IPS-18a (cell line): ENCODE results near the gene TK2.

Experiments
- H3K27ac ChIP-seq: one replicate; pipeline ENCODE4 v1.5.1; 2013; ENCODE audit warnings: low read length
- H3K27me3 ChIP-seq: one replicate; pipeline ENCODE4 v1.6.1; 2013; ENCODE audit warnings: mild to moderate bottlenecking, low read length; ENCODE audit not compliant: control insufficient read depth, insufficient read depth
- H3K36me3 ChIP-seq: one replicate; pipeline ENCODE4 v1.6.1; 2013; ENCODE audit warnings: low read depth, low read length; ENCODE audit not compliant: control insufficient read depth
- H3K4me1 ChIP-seq: one replicate; pipeline ENCODE4 v1.6.1; 2013; ENCODE audit warnings: low read depth, low read length; ENCODE audit not compliant: control insufficient read depth
- H3K4me3 ChIP-seq: one replicate; pipeline ENCODE4 v1.5.1; 2013; ENCODE audit warnings: low read length
- H3K9ac ChIP-seq: one replicate; pipeline ENCODE4 v1.6.1; 2013; ENCODE audit warnings: mild to moderate bottlenecking, low read length, moderate library complexity
- H3K9me3 ChIP-seq: one replicate; pipeline ENCODE4 v1.6.1; 2013; ENCODE audit warnings: low read depth, low read length; ENCODE audit not compliant: control insufficient read depth

Gene TK2

GRCh38 chr16:66585481-66586239 is 35.7 kb upstream of the TK2 start:
- no peak overlapping the region for H3K27ac ChIP-seq
- H3K36me3 ChIP-seq = no peaks in the 10 kb centered on the region

GRCh38 chr16:66581246-66581952 is 31.5 kb upstream of the TK2 start:
- Histone ChIP-seq H3K9ac (no peak overlapping the region), H3K27ac (no peak overlapping the region), H3K36me3 (no peaks in the 10 kb centered on the region), H3K27me3 (peaks cover 5% of the 10 kb centered on the region), H3K9me3 (no peaks in the 10 kb centered on the region), H3K4me3 (no peak overlapping the region), H3K4me1 (peaks cover 14% of the 10 kb centered on the region)

More at GRCh38 chr16:66585481-66586239, 35.7 kb upstream of the TK2 start:
- no peaks in the 10 kb centered on the region for H3K9me3 ChIP-seq
- no peak overlapping the region for H3K4me3 ChIP-seq
- no peaks in the 10 kb centered on the region for H3K27me3 ChIP-seq
- no peak overlapping the region for H3K9ac ChIP-seq
- H3K4me1 ChIP-seq = peaks cover 8% of the 10 kb centered on the region

GRCh38 chr16:66580605-66581209 is 30.8 kb upstream of the TK2 start:
- H3K4me1 ChIP-seq = peaks cover 14% of the 10 kb centered on the region
- H3K36me3 ChIP-seq = no peaks in the 10 kb centered on the region
- no peak overlapping the region for H3K27ac ChIP-seq
- H3K9me3 ChIP-seq = no peaks in the 10 kb centered on the region
- H3K9ac ChIP-seq = no peak overlapping the region
- peaks cover 5% of the 10 kb centered on the region for H3K27me3 ChIP-seq
- H3K4me3 ChIP-seq = no peak overlapping the region

GRCh38 chr16:66578651-66579531 is 29.0 kb upstream of the TK2 start, which contains the start of gene CMTM2:
CMTM2 (plus strand) TSS chr16:66579463; CDS start chr16:66579608, 145 bp downstream.
- Histone ChIP-seq H3K36me3 (no peaks in the 10 kb centered on the region), H3K27ac (no peak within 1 kb of the TSS), H3K4me1 (peaks cover 14% of the 10 kb centered on the region), H3K4me3 (no peak within 1 kb of the TSS), H3K27me3 (peaks cover 5% of the 10 kb centered on the region), H3K9me3 (no peaks in the 10 kb centered on the region), H3K9ac (no peak within 1 kb of the TSS)

- Histone ChIP-seq H3K27me3 (peaks cover 5% of the 10 kb centered on the region), H3K27ac (no peak overlapping the region), H3K4me1 (peaks cover 12% of the 10 kb centered on the region), H3K9me3 (no peaks in the 10 kb centered on the region), H3K4me3 (no peak overlapping the region), H3K36me3 (no peaks in the 10 kb centered on the region), H3K9ac (no peak overlapping the region)
These were observed 26.4 kb upstream of the TK2 start for GRCh38 chr16:66576296-66576695.

- H3K27me3 ChIP-seq = peaks cover 5% of the 10 kb centered on the region
- no peak overlapping the region for H3K4me3 ChIP-seq
- no peak overlapping the region for H3K27ac ChIP-seq
- no peaks in the 10 kb centered on the region for H3K36me3 ChIP-seq
- no peak overlapping the region for H3K9ac ChIP-seq
- no peaks in the 10 kb centered on the region for H3K4me1 ChIP-seq
- no peaks in the 10 kb centered on the region for H3K9me3 ChIP-seq
These were observed 25.1 kb upstream of the TK2 start for GRCh38 chr16:66575060-66575459.

GRCh38 chr16:66574531-66574930 is 24.6 kb upstream of the TK2 start:
- H3K36me3 ChIP-seq = no peaks in the 10 kb centered on the region
- no peaks in the 10 kb centered on the region for H3K9me3 ChIP-seq
- no peak overlapping the region for H3K27ac ChIP-seq
- H3K27me3 ChIP-seq = peaks cover 5% of the 10 kb centered on the region
- no peaks in the 10 kb centered on the region for H3K4me1 ChIP-seq
- H3K4me3 ChIP-seq = no peak overlapping the region
- no peak overlapping the region for H3K9ac ChIP-seq

GRCh38 chr16:66574081-66574480 is 24.2 kb upstream of the TK2 start:
- H3K4me1 ChIP-seq = no peaks in the 10 kb centered on the region

GRCh38 chr16:66572356-66572755 is 22.4 kb upstream of the TK2 start:
- Histone ChIP-seq H3K36me3 (no peaks in the 10 kb centered on the region), H3K27ac (no peak overlapping the region), H3K4me3 (no peak overlapping the region), H3K9me3 (no peaks in the 10 kb centered on the region), H3K27me3 (no peaks in the 10 kb centered on the region), H3K4me1 (no peaks in the 10 kb centered on the region), H3K9ac (no peak overlapping the region)

More at GRCh38 chr16:66574081-66574480, 24.2 kb upstream of the TK2 start:
- Histone ChIP-seq H3K9ac (no peak overlapping the region), H3K27ac (no peak overlapping the region), H3K36me3 (no peaks in the 10 kb centered on the region), H3K4me3 (no peak overlapping the region), H3K9me3 (no peaks in the 10 kb centered on the region), H3K27me3 (peaks cover 5% of the 10 kb centered on the region)

GRCh38 chr16:66569827-66570405 is 20.0 kb upstream of the TK2 start:
- Histone ChIP-seq H3K9me3 (no peaks in the 10 kb centered on the region), H3K4me1 (no peaks in the 10 kb centered on the region), H3K27ac (no peak overlapping the region), H3K9ac (no peak overlapping the region), H3K27me3 (no peaks in the 10 kb centered on the region), H3K36me3 (no peaks in the 10 kb centered on the region), H3K4me3 (no peak overlapping the region)

- H3K36me3 ChIP-seq = no peaks in the 10 kb centered on the region
- H3K27me3 ChIP-seq = no peaks in the 10 kb centered on the region
- H3K9ac ChIP-seq = no peak overlapping the region
- H3K4me1 ChIP-seq = no peaks in the 10 kb centered on the region
- no peaks in the 10 kb centered on the region for H3K9me3 ChIP-seq
- H3K27ac ChIP-seq = no peak overlapping the region
- no peak overlapping the region for H3K4me3 ChIP-seq
These were observed 19.2 kb upstream of the TK2 start for GRCh38 chr16:66569131-66569530.
